ENCODE data around the gene ZNF543. TPM values are rescaled to one million over a fixed set of nuclear protein-coding genes. Genes with fewer than 3 reads are reported as not detected.
"Not testable (repeated sequence)": the region's sequence is repeated elsewhere in the genome, so short reads cannot be mapped to it uniquely, and the experiment has no call there.

The ZNF543 gene
- total RNA-seq, 1 donor from 2014 or later: 4.6 TPM

DNA sequence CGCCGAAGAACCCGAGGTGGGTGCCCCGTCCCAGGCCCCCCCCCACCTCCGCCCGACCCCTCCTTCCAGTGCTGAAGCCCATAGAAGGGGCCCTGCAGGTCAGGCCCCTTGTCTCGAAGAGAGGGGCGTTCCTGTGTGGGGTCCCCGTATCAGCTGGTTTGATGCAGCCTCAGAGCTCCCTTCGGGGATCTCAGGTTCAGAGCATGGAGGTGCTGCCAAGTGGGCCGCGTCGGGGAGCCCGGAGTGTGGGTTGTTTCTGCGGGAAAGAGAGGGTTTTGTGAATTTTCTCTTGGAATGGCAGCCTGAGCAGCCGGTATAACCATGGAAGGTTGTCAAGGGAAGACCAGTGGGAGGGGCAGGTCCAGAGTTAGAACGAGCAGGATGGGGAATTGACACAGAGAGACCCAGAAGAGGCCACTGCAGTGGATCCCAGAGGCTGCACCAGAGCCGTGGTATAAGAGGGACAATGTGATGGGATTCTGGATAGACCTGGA, 43.5 kb downstream of the ZNF543 start:
- peak overlapping the region; percentile 82 for H3K4me3 Mint-ChIP-seq (ENCODE audit: low read depth)
- H3K27me3 Mint-ChIP-seq (ENCODE audit: low read depth): no peaks in the 10 kb centered on the region
- intact Hi-C loops (cut with micrococcal nuclease): loop anchor here (1.0 to 2.0 kb wide), 7 partner anchors 12 to 123 kb away; partner anchors contain the start of genes ZNF17, ZNF304, ZNF460 and ZNF543
- peaks cover 12% of the 10 kb centered on the region for H3K4me1 Mint-ChIP-seq (ENCODE audit: low read depth)
- H3K36me3 Mint-ChIP-seq (ENCODE audit: low read depth): peaks cover 47% of the 10 kb centered on the region
- H3K27ac Mint-ChIP-seq: peak overlapping the region; percentile 96
- H3K9me3 Mint-ChIP-seq: peaks cover 50% of the 10 kb centered on the region
- DNase-seq (ENCODE audit: low spot score): no peak

GRCh38 chr19:57366776-57367175, 46.5 kb downstream of the ZNF543 start:
- Mint-ChIP-seq H3K9me3 (peaks cover 52% of the 10 kb centered on the region), H3K4me3 (ENCODE audit: low read depth) (no peak overlapping the region), H3K27ac (no peak overlapping the region), H3K27me3 (ENCODE audit: low read depth) (no peaks in the 10 kb centered on the region), H3K4me1 (ENCODE audit: low read depth) (peaks cover 12% of the 10 kb centered on the region), H3K36me3 (ENCODE audit: low read depth) (peaks cover 53% of the 10 kb centered on the region)
- DNase-seq (ENCODE audit: low spot score): no peak
- intact Hi-C loops (cut with micrococcal nuclease): no loop called here

DNA sequence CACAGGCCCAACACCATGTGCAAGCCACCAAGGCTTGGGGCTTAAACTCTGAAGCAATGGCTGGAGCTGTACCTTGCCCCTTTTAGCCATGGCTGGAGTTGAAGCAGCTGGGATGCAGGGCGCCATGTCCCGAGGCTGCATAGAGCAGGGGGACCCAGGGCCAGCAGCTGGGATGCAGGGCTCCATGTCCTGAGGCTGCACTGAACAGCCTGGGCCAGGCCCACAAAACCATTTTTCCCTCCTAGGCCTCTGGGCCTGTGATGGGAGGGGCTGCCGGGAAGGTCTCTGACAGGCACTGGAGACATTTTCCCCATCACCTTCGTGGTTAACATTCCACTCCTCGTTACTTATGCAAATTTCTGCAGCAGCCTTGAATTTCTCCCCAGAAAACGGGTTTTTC, 53.9 kb downstream of the ZNF543 start:
- Mint-ChIP-seq H3K27ac (no peak overlapping the region), H3K27me3 (ENCODE audit: low read depth) (no peaks in the 10 kb centered on the region), H3K4me1 (ENCODE audit: low read depth) (no peaks in the 10 kb centered on the region), H3K9me3 (peaks cover 76% of the 10 kb centered on the region), H3K4me3 (ENCODE audit: low read depth) (no peak overlapping the region), H3K36me3 (ENCODE audit: low read depth) (peaks cover 76% of the 10 kb centered on the region)
- intact Hi-C loops (cut with micrococcal nuclease): no loop called here
- DNase-seq (ENCODE audit: low spot score): no peak

DNA sequence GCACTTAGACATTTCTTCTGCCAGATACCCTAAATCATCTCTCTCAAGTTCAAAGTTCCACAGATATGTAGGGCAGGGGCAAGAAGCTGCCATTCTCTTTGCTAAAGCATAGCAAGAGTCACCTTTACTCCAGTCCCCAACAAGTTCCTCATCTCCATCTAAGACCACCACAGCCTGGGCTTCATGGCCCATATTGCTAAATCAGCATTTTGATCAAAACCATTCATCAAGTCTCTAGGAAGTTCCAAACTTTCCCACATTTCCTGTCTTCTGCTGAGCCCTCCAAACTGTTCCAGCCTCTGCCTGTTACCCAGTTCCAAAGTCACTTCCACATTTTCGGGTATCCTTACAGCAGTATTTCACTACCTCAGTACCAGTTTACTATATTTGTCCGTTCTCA, 54.4 kb downstream of the ZNF543 start:
- H3K4me1 Mint-ChIP-seq (ENCODE audit: low read depth); H3K4me3 Mint-ChIP-seq (ENCODE audit: low read depth); H3K27ac Mint-ChIP-seq; DNase-seq (ENCODE audit: low spot score); intact Hi-C loops (cut with micrococcal nuclease); H3K27me3 Mint-ChIP-seq (ENCODE audit: low read depth): not testable (repeated sequence)
- Mint-ChIP-seq H3K9me3 (peaks cover 77% of the 10 kb centered on the region), H3K36me3 (ENCODE audit: low read depth) (peaks cover 78% of the 10 kb centered on the region)

GRCh38 chr19:57376151-57376550, 55.9 kb downstream of the ZNF543 start:
- DNase-seq (ENCODE audit: low spot score): no peak
- H3K9me3 Mint-ChIP-seq: peaks cover 79% of the 10 kb centered on the region
- intact Hi-C loops (cut with micrococcal nuclease): no loop called here
- no peak overlapping the region for H3K27ac Mint-ChIP-seq
- no peaks in the 10 kb centered on the region for H3K4me1 Mint-ChIP-seq (ENCODE audit: low read depth)
- H3K4me3 Mint-ChIP-seq (ENCODE audit: low read depth): no peak overlapping the region
- peaks cover 68% of the 10 kb centered on the region for H3K36me3 Mint-ChIP-seq (ENCODE audit: low read depth)
- H3K27me3 Mint-ChIP-seq (ENCODE audit: low read depth): no peaks in the 10 kb centered on the region

DNA sequence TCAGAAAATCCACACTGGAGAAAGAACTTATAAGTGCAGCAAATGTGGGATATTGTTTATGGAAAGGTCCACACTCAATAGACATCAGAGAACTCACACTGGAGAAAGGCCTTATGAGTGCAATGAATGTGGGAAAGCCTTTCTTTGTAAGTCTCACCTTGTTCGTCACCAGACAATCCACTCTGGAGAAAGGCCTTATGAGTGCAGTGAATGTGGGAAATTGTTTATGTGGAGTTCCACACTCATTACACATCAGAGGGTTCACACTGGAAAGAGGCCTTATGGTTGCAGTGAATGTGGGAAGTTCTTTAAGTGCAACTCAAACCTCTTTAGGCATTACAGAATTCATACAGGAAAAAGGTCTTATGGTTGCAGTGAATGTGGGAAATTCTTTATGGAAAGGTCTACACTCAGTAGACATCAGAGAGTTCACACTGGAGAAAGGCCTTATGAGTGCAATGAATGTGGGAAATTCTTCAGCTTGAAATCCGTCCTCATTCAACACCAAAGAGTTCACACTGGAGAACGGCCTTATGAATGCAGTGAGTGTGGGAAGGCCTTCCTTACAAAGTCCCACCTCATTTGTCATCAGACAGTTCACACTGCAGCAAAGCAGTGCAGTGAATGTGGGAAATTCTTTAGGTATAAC, 57.4 kb downstream of the ZNF543 start:
- intact Hi-C loops (cut with micrococcal nuclease): no loop called here
- no peak overlapping the region for H3K4me3 Mint-ChIP-seq (ENCODE audit: low read depth)
- peaks cover 71% of the 10 kb centered on the region for H3K9me3 Mint-ChIP-seq
- peaks cover 54% of the 10 kb centered on the region for H3K36me3 Mint-ChIP-seq (ENCODE audit: low read depth)
- no peak overlapping the region for H3K27ac Mint-ChIP-seq
- no peaks in the 10 kb centered on the region for H3K4me1 Mint-ChIP-seq (ENCODE audit: low read depth)
- no peak for DNase-seq (ENCODE audit: low spot score)
- H3K27me3 Mint-ChIP-seq (ENCODE audit: low read depth): no peaks in the 10 kb centered on the region

Other genes starting within 250 kb of the ZNF543 start
- not detected in 2 replicates for gene USP29, start 200.5 kb upstream of the ZNF543 start, total RNA-seq
- gene ZIM3, start 175.3 kb upstream of the ZNF543 start, total RNA-seq: not detected in 2 replicates
- gene DUXA, start 153.0 kb upstream of the ZNF543 start, total RNA-seq: not detected in 2 replicates
- gene ZNF264, start 129.0 kb upstream of the ZNF543 start, total RNA-seq: 16.5 and 18.0 TPM in 2 replicates
- 0.16 TPM in 1 of 2 replicates, not detected in the other for gene AURKC, start 89.4 kb upstream of the ZNF543 start, total RNA-seq
- gene ZNF805, start 79.8 kb upstream of the ZNF543 start, total RNA-seq: 6.6 and 6.9 TPM in 2 replicates
- gene ZNF460, start 40.0 kb upstream of the ZNF543 start, total RNA-seq: 35.8 and 40.2 TPM in 2 replicates
- 5.2 and 6.5 TPM in 2 replicates for gene ZNF304, start 30.8 kb downstream of the ZNF543 start, total RNA-seq
- 3.8 and 4.1 TPM in 2 replicates for gene TRAPPC2B, start 43.1 kb downstream of the ZNF543 start, total RNA-seq
- gene ZNF547, start 43.1 kb downstream of the ZNF543 start, total RNA-seq: 1.3 and 2.0 TPM in 2 replicates
- 10.5 and 12.5 TPM in 2 replicates for gene ZNF548, start 69.4 kb downstream of the ZNF543 start, total RNA-seq
- 7.7 and 9.3 TPM in 2 replicates for gene ZNF17, start 90.7 kb downstream of the ZNF543 start, total RNA-seq
- gene ZNF749, start 114.9 kb downstream of the ZNF543 start, total RNA-seq: 21.0 and 21.5 TPM in 2 replicates
- gene VN1R1, start 136.7 kb downstream of the ZNF543 start, total RNA-seq: 0.09 TPM in 1 of 2 replicates, not detected in the other
- gene ZNF772, start 157.1 kb downstream of the ZNF543 start, total RNA-seq: 2.0 and 2.3 TPM in 2 replicates
- 4.8 and 5.1 TPM in 2 replicates for gene ZNF419, start 167.3 kb downstream of the ZNF543 start, total RNA-seq
- gene ZNF773, start 179.5 kb downstream of the ZNF543 start, total RNA-seq: 4.5 and 6.0 TPM in 2 replicates
- 3.5 and 4.1 TPM in 2 replicates for gene ZNF549, start 206.9 kb downstream of the ZNF543 start, total RNA-seq
- gene ZNF550, start 239.4 kb downstream of the ZNF543 start, total RNA-seq: 6.9 and 7.7 TPM in 2 replicates